Testis (tissue), 2 donors: ENCODE data around the gene SH2D5.

Experiments
- CTCF ChIP-seq, 3 experiments: fragments of 450-650 bp in 2 of 3; fragments of 200-600 bp in 1 of 3; sonication (generic) in 1 of 3; IDR thresholded peaks; one replicate each; pipeline ENCODE4 v1.5.1; 2016 to 2019; ENCODE audit warnings: antibody characterized with exemption in 3 of 3, mild to moderate bottlenecking in 2 of 3, moderate library complexity in 1 of 3
- POLR2A ChIP-seq: fragments of 450-650 bp; IDR thresholded peaks from one replicate; pipeline ENCODE4 v1.6.1; 2017; ENCODE audit warnings: antibody characterized with exemption, mild to moderate bottlenecking, moderate library complexity

DNA sequence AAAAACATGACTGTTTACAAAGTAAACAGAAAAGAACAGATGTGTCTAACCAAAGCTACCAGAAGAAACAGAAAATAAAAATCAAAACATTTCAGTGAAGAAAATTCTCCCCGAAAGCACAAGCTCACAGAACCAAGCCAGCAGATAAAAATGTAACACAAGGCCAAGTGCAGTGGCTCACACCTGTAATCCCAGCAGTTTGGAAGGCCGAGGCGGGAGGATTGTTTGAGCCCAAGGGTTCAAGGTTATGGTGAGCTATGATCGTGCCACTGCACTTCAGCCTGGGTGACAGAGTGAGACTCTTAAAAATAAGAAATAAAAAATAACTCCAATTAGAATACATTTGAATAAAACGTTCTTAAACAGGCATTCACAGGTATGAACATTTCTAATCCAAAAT is 52.2 kb downstream of the SH2D5 start:
- TF ChIP-seq CTCF (IDR thresholded peaks at IDR 0.05) (no peak), POLR2A (no peak)
